Fibroblast of villous mesenchyme (primary cell): ENCODE data around the gene CEBPB. TPM values are rescaled to one million over a fixed set of nuclear protein-coding genes. Genes with fewer than 3 reads are reported as not detected.
A peak's percentile ranks its signal among the peaks of the same experiment; 100 is the strongest.

ENCODE experiments used
- DNase-seq: peaks from one replicate; pipeline ENCODE4 v3.0.0-alpha.2; 2010; ENCODE audit warnings: low read depth
- H3K4me3 ChIP-seq: 2 replicates; pipeline ENCODE4 v1.5.1; 2011; ENCODE audit warnings: low read depth, mild to moderate bottlenecking, low read length
- CTCF ChIP-seq: IDR thresholded peaks from 2 replicates; pipeline ENCODE4 v1.5.1; 2012; ENCODE audit warnings: low read depth, mild to moderate bottlenecking, low read length; ENCODE audit not compliant: insufficient read depth
- total RNA-seq: library from RNA; depleted of rRNA; stranded (reverse); fragments of >200 nt; gene quantifications from 2 replicates; pipeline ENCODE4 v1.2.3, GENCODE V29; 2012

The CEBPB gene
- total RNA-seq, 1 donor = 70.4 TPM

- no peak for DNase-seq
- H3K4me3 ChIP-seq = peak overlapping the region; percentile 81
- no peak for TF ChIP-seq CTCF
Observed at GRCh38 chr20:50191065-50191543, 474 bp downstream of the CEBPB start.

- peak overlapping the region; percentile 81 for H3K4me3 ChIP-seq
- no peak for TF ChIP-seq CTCF
- no peak for DNase-seq
Observed at GRCh38 chr20:50191544-50192363, 1.1 kb downstream of the CEBPB start.

GRCh38 chr20:50192364-50193198, 2.0 kb downstream of the CEBPB start:
- DNase-seq = peak; percentile 89
- no peak for TF ChIP-seq CTCF
- H3K4me3 ChIP-seq = peak overlapping the region; percentile 81

GRCh38 chr20:50193199-50193835, 2.7 kb downstream of the CEBPB start:
- DNase-seq = peak; percentile 53
- no peak for TF ChIP-seq CTCF
- H3K4me3 ChIP-seq = peak overlapping the region; percentile 81

- peak overlapping the region; percentile 81 for H3K4me3 ChIP-seq
- TF ChIP-seq CTCF = no peak
- DNase-seq = peak; percentile 58
Observed at GRCh38 chr20:50193836-50194421, 3.3 kb downstream of the CEBPB start.

- DNase-seq = no peak
Observed at GRCh38 chr20:50194422-50194830, 3.8 kb downstream of the CEBPB start.

More at GRCh38 chr20:50194422-50194830, 3.8 kb downstream of the CEBPB start:
- H3K4me3 ChIP-seq = peak overlapping the region; percentile 81
- no peak for TF ChIP-seq CTCF
